ENCODE data around the gene EFHC1.
"Not testable (repeated sequence)": the region's sequence is repeated elsewhere in the genome, so short reads cannot be mapped to it uniquely, and the experiment has no call there.

EFHC1 gene

GRCh38 chr6:52435345-52435744 lies 15.2 kb downstream of the EFHC1 start:
- DNase-seq (ENCODE audit: low read depth in 2 of 3, low spot score in 2 of 3) = no peak

- DNase-seq (ENCODE audit: low read depth in 2 of 3, low spot score in 2 of 3) = no peak
Observed at GRCh38 chr6:52438926-52439325, 18.8 kb downstream of the EFHC1 start.

GRCh38 chr6:52454556-52454955 lies 34.4 kb downstream of the EFHC1 start:
- DNase-seq (ENCODE audit: low read depth in 2 of 3, low spot score in 2 of 3) = no peak

GRCh38 chr6:52457096-52457495 lies 37.0 kb downstream of the EFHC1 start:
- DNase-seq (ENCODE audit: low read depth in 2 of 3, low spot score in 2 of 3) = no peak

- not testable (repeated sequence) for DNase-seq (ENCODE audit: low read depth in 2 of 3, low spot score in 2 of 3)
Observed at GRCh38 chr6:52461194-52461593, 41.1 kb downstream of the EFHC1 start.

GRCh38 chr6:52474173-52474572 lies 54.0 kb downstream of the EFHC1 start:
- DNase-seq (ENCODE audit: low read depth in 2 of 3, low spot score in 2 of 3) = no peak

DNA sequence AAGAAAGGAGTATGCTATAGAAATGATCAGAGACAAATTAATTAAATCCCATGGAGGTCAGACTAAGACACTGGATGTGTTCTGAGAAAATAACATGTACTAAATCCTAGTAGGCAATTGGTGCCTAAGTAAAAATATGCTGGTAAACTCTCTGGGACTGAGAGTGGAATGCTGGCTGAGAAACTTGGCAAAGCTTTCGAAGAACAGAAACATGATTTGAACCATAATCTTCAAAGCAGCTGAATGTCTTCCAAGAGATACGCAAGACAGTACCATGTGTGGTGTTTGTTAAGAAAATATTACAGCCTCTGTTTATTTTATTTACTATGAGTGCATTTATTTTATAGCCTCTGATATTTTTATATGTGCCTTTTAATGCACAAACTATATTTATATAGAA lies 55.2 kb downstream of the EFHC1 start:
- DNase-seq (ENCODE audit: low read depth in 2 of 3, low spot score in 2 of 3) = no peak

DNA sequence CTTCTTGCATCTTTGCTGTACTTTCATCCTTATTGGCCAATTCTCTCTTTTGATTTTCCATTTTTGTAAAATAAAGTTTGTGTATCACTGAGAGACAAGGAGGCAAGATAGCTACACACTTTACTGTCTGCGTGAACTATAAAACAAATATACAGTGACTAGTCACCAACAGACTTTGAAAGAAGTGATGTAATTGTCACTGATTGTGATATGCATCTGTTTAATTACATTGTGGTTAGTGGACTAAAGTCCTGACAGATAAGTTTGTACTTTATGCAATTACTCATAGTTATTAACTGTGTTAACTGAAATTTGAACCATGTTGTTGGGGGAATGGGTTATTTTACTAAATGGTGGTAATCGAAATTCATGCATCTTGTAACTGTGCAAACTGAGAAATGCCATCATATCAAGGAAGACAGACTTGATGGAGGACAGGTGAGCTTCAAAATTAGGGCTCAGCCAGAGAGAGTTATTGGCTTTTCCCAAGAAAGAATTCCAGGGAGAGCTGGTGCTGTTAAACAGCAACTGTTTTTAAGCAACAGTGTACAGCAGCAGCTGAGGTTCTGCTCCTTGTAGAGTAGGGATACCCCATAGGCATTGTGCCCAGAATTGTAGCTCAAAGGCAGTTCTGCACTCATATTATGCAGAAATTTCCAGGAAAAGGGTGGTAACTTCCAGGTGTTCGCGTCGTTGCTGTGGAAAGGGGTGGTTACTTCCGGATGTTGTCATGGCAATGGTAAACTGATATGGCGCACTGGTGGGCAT lies 62.9 kb downstream of the EFHC1 start:
- DNase-seq (ENCODE audit: low read depth in 2 of 3, low spot score in 2 of 3) = no peak

DNA sequence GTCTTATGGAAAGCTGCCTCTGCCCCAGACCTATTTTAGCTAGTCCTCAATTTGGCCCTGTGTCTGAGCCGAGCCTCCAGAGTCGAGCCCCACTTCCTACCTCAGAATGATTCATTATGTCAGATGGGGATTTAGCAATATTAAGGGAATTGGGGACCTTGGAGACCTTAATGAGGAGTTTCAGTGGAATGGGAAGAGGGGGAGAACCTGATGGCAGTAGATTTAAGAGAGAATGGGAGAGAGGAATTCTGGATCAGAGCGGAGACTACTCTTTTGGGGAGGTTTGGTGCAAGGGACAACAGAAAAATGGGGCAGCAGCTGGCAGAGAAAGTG lies 63.5 kb downstream of the EFHC1 start:
- no peak for DNase-seq (ENCODE audit: low read depth in 2 of 3, low spot score in 2 of 3)

DNA sequence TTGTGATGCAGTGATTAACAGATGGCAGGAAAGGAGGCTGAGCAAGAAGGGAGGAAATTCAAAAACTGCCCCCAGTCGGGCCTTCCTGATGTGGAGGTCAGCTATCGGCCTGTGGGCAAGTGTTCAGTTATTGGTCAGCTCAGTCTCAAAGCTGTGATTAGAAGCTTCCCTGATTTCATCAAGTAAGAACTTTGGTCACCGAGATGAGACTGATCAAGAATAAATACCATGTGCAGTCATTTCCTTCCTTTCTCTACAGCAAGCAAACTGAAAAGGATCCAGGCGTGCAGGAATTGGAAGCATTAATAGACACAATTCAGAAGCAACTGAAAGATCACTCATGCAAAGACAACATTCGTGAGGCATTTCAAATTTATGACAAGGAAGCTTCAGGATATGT lies 69.7 kb downstream of the EFHC1 start:
- no peak for DNase-seq (ENCODE audit: low read depth in 2 of 3, low spot score in 2 of 3)

DNA sequence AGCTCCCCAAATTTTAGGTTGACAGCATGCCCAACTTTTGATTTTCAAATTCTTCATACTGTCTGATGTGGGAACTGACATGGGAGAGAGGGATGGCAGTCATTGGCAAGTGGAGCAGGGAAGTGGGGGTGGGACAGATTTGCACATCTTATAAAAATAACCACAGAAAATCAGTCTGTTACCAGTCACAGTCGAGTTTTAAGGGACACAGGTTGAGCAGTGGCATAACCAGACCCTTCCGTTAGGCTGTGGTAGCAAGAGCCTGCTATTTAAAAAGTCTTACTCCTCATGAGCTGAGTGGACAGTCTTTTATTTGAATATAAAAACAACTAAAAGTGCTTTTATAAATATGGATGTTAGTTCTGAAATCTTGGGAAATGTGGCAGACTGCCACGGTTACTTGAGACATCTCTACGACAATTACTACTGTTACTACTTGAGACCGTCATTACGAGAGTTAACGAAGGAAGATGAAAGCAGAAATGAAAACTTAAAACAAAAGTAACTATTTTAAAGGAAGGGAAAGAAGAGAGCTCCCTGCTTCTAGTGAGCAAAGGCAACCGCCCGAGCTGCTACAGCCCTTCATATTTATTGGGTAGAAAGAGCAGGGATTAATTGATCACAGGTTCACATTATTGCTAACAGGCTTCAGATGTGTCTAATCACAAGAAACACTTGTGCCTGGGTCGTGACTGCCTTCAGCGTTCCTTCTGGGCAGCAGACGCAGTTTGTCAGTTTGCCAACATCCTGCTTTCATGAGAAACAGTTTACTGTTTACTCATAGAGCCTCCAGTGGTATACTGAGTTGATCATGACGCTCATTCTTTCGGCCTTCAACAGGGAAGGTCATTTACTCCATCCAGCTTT lies 71.3 kb downstream of the EFHC1 start:
- DNase-seq (ENCODE audit: low read depth in 2 of 3, low spot score in 2 of 3) = no peak

DNA sequence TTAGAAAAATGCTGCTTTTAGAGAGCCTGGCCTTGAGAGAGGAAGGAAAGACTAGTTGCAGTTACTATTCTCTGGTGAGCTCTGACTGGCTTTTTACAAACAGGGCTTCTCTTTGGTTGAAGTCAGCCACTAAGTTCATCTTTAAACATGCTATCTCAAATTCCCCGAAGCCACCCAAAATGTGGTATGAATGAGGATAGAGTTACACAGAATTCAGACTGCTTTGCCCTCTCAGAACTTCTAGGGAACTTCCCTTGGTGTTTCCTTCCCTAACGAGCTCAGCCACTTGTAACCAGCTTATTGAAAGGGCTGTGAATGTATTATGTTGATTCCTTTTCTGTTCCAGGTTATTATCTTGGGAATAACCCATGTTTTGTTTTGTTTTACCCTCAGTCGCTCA lies 73.5 kb downstream of the EFHC1 start:
- DNase-seq (ENCODE audit: low read depth in 2 of 3, low spot score in 2 of 3) = no peak

- DNase-seq (ENCODE audit: low read depth in 2 of 3, low spot score in 2 of 3) = no peak
Observed at GRCh38 chr6:52494298-52495072, 74.3 kb downstream of the EFHC1 start.

- no peak for DNase-seq (ENCODE audit: low read depth in 2 of 3, low spot score in 2 of 3)
Observed at GRCh38 chr6:52495922-52496321, 75.8 kb downstream of the EFHC1 start.

DNA sequence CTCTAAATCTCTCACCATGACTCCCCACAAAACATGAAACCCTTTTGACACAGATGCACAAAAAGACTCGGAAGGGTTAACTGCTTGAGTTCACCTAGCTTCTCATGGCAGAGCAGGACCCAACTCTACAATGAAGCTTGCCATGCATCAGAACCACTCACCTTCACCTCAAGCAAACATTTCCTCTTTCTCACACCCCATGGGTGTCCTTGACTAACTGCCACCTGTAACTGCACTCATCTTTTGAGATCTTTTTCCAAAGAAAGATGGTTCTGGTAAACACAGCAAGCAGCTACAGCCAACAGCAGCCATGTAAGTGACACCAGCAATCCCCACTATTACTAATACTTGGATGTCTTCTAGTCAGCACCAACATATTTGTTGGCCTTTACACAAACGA lies 76.5 kb downstream of the EFHC1 start:
- DNase-seq (ENCODE audit: low read depth in 2 of 3, low spot score in 2 of 3) = no peak

DNA sequence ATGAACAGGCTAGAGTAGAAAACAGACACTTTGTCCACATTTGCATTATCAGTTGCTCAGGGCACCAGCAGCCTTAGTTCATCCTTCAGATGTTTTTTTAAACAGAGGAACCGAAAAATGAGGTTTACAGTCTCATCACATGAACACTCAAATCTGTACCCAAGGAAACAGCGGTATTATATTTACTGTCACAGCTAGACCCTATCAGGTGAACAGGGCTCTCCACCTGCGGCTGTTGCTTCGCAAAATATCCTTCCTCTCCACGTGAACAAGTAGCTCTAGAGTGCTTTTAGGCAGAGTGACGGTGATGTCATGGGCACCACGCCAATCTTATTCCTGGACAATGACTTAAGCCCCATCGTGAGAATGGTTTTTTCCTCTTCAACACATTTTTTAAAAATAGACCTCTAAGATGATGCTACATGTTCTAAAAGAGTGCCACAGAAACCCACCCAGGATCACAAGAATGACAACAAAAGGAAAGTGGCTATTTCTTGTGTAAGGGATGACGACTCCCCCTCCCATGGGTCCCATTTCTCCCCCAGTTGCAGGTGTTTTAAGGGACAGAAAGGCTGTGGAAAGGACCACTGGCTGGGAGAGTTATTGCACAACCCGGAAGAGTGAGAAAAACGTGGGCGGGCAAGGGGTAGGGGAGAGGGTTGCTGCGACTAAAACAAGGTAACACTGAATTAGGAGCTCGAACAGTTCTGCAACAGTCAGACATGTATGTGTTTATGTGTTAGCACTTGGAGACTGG lies 77.7 kb downstream of the EFHC1 start:
- DNase-seq (ENCODE audit: low read depth in 2 of 3, low spot score in 2 of 3) = no peak

DNA sequence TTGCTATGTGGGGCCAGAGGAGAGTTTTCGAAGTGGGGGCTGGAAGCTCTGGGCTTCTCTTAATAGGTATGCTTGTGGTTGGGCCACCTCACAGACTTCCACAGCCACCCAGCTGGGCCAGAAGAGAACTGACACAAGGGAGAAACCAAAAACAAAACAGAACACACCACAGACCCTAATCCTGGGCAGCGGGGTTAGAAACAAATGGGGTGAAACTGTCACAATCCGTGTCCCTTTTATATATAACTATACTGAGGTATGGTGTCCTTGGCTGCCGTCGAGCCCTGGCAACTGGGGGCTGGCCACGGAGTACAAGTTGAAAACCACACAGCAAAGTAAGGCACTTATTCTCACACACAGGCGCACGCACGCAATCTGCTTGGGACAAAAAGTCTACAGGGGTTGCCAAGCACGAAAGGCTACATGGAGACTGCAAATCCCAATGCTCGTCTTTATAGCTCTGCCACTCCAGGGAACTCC lies 78.4 kb downstream of the EFHC1 start:
- no peak for DNase-seq (ENCODE audit: low read depth in 2 of 3, low spot score in 2 of 3)

DNA sequence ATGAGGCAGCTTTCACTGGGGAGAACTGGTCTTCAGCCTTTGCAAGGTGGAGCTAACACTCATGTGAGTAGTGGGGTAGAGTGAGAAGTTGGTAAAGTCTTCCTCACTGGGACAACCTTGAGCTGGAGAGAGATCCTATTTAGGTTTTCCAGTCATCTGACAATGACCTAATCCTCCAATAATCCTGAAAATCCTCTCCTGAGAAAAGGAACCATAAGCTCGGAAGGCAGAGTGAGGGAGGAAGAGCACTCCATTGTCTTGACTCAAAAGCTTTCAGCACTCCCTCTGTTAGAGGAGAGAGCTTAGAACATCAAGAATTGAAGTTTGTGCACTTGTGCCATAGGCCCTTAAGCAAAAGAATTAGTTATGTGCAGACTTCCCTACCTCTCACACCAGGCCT lies 78.9 kb downstream of the EFHC1 start:
- DNase-seq (ENCODE audit: low read depth in 2 of 3, low spot score in 2 of 3) = no peak

GRCh38 chr6:52499681-52500236 lies 79.6 kb downstream of the EFHC1 start:
- DNase-seq (ENCODE audit: low read depth in 2 of 3, low spot score in 2 of 3) = no peak

DNA sequence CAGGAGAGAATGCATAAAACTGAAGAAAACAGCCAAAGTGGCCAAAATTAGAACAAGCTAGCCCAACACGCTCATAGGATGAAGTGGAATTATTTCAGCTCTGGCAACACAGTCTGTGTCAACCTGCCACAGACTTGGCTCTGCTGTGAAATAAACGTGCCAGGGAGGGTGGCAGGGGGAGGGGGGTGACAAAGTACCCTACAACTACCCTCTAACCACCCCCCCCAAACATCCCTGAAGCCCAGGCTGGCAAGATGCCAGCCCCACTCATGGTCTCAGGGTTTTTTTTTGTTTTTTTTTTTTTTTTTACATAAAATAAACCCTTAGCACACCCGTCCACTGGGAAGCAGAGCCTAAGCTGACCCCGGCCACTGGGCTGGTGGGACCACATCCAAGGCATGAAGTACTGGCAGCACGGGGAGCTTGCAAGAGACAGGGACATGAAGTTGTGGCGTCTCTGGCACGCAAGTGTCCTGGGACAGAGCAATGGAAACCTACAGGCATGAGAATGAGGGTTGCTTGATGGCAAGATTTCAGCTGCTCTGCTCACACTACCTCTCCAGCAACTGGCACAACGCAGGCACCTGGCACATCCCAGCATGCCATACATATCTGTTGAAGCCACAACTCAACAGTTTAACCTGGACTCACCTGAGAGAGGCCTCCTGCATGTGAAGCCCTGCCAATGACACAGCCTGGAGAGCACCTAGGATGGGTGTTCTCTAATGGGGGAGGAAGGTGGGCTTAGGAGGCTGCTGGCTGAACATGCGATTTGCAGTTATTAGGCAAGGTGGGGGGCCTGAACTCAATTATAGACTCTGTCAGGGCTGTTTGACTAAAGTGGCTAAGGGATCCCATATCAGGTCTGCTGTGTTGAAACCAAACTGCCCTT lies 80.3 kb downstream of the EFHC1 start:
- no peak for DNase-seq (ENCODE audit: low read depth in 2 of 3, low spot score in 2 of 3)
